ENCODE results near the gene LYPD8. TPM values are rescaled to one million over a fixed set of nuclear protein-coding genes. Genes with fewer than 3 reads are reported as not detected.

The LYPD8 gene
- total and polyA plus RNA-seq, 2 of the 8 experiments (the other 6 are each of a cell fraction or from before 2014, with no cell fraction given), result not detected

GRCh38 chr1:248779350-248779749, 23.8 kb upstream of the LYPD8 start:
- Histone ChIP-seq H4K91ac (replicated peaks; ENCODE audit: insufficient read length, low read length) (no peak overlapping the region), H4K5ac (ENCODE audit: insufficient read length, low read depth, low read length) (no peak overlapping the region), H3K27ac (ENCODE audit: low read depth, low read length) (no peak overlapping the region), H3K4me1 (replicated peaks in 1 of 4; ENCODE audit: control insufficient read depth in 3 of 4, insufficient read depth in 4 of 4, low read length in 3 of 4) (no peaks in the 10 kb centered on the region), H3K4me2 (ENCODE audit: insufficient read depth in 1 of 2, low read depth in 2 of 2, low read length in 2 of 2) (no peak overlapping the region), H2BK15ac (ENCODE audit: low read length) (no peak overlapping the region), H2AFZ (ENCODE audit: low read length) (no peak overlapping the region), H2BK12ac (ENCODE audit: low read depth, low read length) (no peak overlapping the region), H3K36me3 (ENCODE audit: control insufficient read depth in 2 of 4, insufficient read depth in 4 of 4, low read length in 3 of 4) (no peaks in the 10 kb centered on the region), H4K20me1 (replicated peaks in 1 of 2; ENCODE audit: control insufficient read depth in 1 of 2, insufficient read depth in 2 of 2, low read length in 2 of 2) (no peaks in the 10 kb centered on the region), H2BK20ac (ENCODE audit: low read length) (no peak overlapping the region), H2BK5ac (ENCODE audit: low read depth, low read length) (no peak overlapping the region), H3K27me3 (replicated peaks in 1 of 4; ENCODE audit: control insufficient read depth in 3 of 4, extremely low read depth in 1 of 4, insufficient read depth in 3 of 4, low read length in 3 of 4) (no peaks in the 10 kb centered on the region), H3K23ac (ENCODE audit: insufficient read length) (no peak overlapping the region), H4K8ac (ENCODE audit: extremely low read depth, insufficient read depth, low read length) (no peak overlapping the region), H3K4me3 (ENCODE audit: extremely low read depth in 1 of 4, insufficient read depth in 2 of 4, low read depth in 3 of 4, low read length in 4 of 4) (no peak overlapping the region), H2AK5ac (ENCODE audit: low read depth, low read length) (no peak overlapping the region), H3K79me1 (ENCODE audit: low read depth, low read length) (no peaks in the 10 kb centered on the region), H3K14ac (ENCODE audit: insufficient read length) (no peak overlapping the region), H3K18ac (ENCODE audit: extremely low read depth, low read length) (no peak overlapping the region), H3K23me2 (ENCODE audit: low read depth, low read length) (no peaks in the 10 kb centered on the region), H3K9me3 (ENCODE audit: insufficient read depth in 2 of 2, low read depth in 1 of 2, low read length in 1 of 2) (peaks cover 80 to 83% of the 10 kb centered on the region in 2 experiments), H3K79me2 (ENCODE audit: control insufficient read depth in 1 of 2, insufficient read depth in 2 of 2, low read length in 2 of 2) (no peaks in the 10 kb centered on the region), H3K9ac (replicated peaks in 1 of 4; ENCODE audit: extremely low read depth in 1 of 4, low read depth in 3 of 4, low read length in 3 of 4) (no peak overlapping the region), H3K4ac (replicated peaks; ENCODE audit: insufficient read length, low read depth, low read length) (no peak overlapping the region), H2BK120ac (replicated peaks; ENCODE audit: low read depth, low read length) (no peak overlapping the region), H3K56ac (replicated peaks; ENCODE audit: insufficient read length, low read depth, low read length) (no peak overlapping the region)
- WGBS, 2 experiments (ENCODE audit: extremely low coverage in 1 of 2, insufficient coverage in 1 of 2, insufficient read length in 1 of 2, insufficient replicate concordance in 2 of 2, low coverage in 1 of 2, low lambda C conversion rate in 2 of 2, missing lambda C conversion rate in 1 of 2), result 50% methylated on average over 2 of the region's 2 CpGs; no CpG with 5 or more reads in 1 of the 2 experiments
- FAIRE-seq (no peak), DNase-seq (ENCODE audit: low read depth in 1 of 2, low spot score in 2 of 2) (no peak)
- CTCF ChIA-PET (ENCODE audit: partially characterized antibody), result interaction anchor here (1.0 kb wide), 1 partner anchor 16 kb away, joined by 3 read pairs; no protein-coding TSS in a partner anchor
- POLR2A ChIA-PET (ENCODE audit: partially characterized antibody), result no interaction called here
- TF ChIP-seq BACH1 (IDR thresholded peaks at IDR 0.05; ENCODE audit: low read length), result no peak

All from H1 (cell line).